ENCODE data around the gene JARID2.
A peak's percentile ranks its signal among the peaks of the same experiment; 100 is the strongest.

Gene JARID2

DNA sequence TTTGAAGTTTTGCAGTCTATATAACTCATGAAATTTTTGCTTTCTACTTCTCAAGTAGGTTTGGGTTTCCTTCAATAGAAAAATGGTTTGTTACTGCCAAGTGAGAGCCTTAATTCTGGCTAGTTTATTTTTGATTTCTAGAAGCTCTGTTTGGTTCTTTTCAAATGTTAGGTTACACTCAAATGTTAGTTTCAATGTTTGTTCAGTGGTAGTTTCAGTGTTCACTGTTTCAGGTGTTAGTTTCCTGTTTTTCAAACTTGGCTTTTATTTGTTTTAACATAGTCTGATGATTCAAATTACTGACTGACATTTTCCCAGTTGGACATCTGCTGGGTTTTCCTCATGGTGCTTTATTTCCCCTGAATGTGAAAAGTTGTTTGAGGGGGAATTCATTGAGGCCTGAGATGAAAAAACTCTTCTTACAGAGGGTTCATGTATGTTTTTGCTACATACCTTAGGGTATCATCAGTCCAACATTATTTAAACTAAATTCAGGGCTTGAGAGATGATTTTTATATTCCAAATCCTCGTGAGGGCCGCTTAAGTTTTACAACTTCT is 189.0 kb downstream of the JARID2 start:
- DNase-seq (ENCODE audit: low read depth in 4 of 4, low spot score in 1 of 4), result no peak

DNA sequence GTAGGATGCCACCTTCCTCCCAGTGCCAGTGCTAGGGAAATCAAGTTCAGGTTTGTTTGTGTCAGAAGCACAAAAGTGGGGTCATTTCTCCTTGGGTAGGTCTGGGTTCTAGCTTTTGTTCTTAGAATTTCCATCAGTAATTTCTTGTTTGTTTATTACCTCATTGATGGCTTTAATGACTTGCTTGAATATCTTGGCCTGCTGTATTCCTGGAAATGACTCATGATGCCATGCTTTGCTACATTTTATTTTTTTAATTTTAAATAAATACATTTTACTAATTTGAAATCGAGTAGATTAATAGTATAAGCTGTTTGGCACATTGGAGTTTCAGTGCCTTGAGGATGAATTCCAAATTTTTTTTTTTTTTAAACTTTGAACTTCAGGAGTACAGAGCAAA is 189.6 kb downstream of the JARID2 start:
- no peak for DNase-seq (ENCODE audit: low read depth in 4 of 4, low spot score in 1 of 4)

DNA sequence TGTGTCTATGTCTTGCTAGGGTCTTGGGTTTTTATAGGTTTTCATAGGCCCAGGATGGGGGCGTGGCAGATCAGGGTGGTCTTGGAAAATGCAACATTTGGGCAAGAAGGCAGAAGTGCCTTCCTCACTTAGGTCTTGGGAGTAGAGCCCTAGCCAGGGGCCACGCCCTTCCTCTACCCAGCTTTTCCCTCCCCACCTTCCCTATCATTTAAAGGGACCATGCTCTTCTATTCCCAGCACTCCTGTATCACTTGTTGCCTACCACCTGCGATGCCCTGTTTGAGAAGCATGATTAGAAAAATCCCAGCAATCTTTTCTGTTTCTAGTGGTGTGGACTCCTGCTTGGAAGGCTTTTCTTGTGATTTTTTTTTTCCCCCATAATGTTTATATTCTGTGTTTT is 190.6 kb downstream of the JARID2 start:
- DNase-seq (ENCODE audit: low read depth in 4 of 4, low spot score in 1 of 4), result no peak

DNA sequence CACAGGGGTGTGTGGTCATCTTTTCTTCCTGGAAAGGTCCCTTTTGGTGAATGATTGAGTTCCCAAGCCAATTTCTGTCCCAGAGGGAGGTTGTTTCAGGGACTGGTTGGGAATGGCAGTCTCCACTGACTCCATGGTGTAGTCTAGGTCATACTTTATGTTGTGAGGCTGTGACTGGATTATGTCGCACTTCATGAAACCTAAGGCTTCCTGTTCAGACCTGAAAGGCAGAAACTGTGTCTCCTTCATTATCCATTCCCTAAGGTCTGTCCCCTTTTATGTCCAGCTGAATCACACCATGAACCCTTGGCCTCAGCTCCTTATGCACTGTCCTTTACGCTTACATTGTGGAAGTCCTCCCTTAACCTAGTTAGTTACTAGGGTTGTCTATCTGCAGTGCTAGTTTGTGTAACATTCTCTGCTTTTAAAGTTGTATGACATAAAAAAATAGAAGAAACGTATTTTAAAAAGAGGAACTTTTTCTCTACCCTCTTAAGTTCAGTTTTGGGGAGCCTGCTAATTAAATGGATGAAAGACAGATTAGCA is 191.3 kb downstream of the JARID2 start:
- DNase-seq (ENCODE audit: low read depth in 4 of 4, low spot score in 1 of 4), result no peak

DNA sequence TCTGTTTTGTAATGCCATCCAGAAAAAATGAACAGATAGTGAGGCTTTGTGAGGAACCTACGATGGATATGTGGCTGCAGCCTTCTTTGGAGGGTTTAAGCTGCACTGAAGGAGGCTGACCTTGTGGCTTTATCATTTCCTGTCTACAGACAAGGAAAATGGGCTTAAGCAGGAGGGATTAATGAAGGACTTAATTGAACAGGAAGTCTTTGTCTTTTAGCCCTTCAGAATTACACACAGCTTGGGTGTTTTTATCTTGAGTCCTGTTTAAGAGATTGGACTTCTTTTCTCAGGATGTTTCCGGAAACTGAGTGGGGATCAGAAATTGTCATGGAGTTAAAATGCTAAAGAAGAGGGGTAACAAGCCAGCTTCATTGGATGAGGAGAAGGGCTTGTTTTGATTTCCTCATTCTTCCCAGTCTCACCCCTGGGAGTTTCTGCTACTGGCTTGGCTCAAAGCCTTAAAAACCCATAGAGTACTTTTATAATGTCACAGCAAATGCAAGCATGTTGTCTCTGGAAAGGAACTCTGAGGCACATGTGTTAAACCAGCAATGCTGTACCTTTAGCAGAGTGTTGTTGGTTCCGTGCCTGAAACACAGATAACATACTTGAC is 193.6 kb downstream of the JARID2 start:
- DNase-seq (ENCODE audit: low read depth in 4 of 4, low spot score in 1 of 4), result no peak

DNA sequence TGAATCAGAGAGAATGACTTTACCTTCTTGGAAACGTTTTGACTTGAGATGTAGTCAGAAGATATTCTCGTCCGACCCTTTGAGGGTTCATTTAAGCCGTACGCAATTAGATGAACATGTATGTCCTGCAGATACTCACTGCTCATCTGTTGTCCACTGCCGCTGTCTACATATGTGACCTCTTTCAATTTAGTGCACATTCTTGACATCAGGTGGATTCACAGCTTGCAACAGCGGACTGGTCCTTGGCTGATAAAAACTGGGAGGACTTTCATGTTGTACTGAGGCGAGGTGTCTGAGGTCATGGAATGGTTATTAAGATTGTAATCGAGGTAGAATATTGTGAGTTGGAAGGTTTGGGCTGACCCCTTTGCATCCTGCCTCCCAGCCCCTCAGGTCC is 194.2 kb downstream of the JARID2 start:
- no peak for DNase-seq (ENCODE audit: low read depth in 4 of 4, low spot score in 1 of 4)

DNA sequence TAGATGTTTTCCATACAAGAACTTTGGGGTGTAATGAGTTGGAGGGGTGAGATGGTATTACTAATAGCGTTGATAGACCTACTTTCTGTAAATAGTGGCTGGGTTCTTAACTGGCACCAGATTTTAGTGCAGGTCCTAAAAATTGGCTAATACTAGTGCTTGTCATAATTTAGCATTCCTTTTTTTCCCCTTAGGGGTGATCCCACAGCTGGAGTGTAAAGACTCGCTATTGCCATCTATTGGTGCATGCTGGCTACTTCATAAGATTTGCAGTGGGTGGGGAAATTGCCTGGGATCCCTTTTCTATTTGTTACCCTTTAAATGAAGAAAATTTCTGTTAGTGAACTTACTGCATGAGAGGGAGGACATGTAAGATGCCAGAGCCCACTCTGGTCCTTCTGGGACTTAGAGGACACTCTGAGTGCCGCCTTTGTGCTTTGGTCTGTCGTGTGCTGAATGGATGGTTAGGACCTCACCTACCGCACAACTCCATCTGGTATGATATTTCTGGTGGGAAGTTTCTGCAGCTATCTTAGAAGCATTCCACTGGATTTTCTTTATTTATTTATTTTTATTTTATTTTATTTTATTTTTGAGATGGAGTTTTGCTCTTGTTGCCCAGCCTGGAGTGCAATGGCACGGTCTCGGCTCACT is 195.5 kb downstream of the JARID2 start:
- DNase-seq (ENCODE audit: low read depth in 4 of 4, low spot score in 1 of 4), result peak in 1 of 4 experiments; percentile 12

DNA sequence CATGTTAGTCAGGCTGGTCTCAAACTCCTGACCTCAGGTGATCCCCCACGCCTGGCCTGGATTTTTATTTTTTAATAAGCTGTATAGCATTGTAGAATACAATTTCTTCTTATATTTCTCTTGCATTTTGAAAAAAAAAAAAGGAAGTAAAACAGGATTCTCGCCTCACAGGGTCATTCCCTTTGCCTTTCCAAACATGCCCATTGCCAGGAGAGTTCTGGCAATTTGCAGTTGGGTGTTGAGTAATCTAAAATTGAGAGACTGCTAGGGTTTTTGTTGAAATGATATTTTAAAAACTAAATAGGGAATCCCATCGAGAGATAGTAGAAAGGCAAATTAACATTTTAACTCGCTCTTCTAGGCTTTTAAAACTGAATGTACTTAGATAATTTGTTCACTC is 196.1 kb downstream of the JARID2 start:
- no peak for DNase-seq (ENCODE audit: low read depth in 4 of 4, low spot score in 1 of 4)

DNA sequence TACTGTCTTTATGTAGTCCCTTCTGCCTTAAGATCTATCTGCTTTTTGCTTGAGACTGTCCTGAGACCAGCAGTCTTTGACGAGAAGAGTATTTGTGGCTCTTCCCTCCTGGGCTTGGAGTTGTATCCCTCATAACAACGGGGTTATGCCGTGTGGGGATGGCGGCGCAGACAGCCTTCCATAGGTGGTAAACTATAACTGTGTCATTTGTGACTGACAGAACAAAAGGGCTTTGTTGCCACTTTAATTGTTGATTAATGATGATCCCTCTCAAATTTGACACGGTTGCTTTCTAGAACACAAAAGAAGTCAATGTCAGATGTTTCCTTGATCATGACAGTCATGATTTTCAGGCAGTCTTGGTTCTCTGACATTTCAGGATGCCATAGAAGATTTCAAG is 196.6 kb downstream of the JARID2 start:
- DNase-seq (ENCODE audit: low read depth in 4 of 4, low spot score in 1 of 4), result no peak

DNA sequence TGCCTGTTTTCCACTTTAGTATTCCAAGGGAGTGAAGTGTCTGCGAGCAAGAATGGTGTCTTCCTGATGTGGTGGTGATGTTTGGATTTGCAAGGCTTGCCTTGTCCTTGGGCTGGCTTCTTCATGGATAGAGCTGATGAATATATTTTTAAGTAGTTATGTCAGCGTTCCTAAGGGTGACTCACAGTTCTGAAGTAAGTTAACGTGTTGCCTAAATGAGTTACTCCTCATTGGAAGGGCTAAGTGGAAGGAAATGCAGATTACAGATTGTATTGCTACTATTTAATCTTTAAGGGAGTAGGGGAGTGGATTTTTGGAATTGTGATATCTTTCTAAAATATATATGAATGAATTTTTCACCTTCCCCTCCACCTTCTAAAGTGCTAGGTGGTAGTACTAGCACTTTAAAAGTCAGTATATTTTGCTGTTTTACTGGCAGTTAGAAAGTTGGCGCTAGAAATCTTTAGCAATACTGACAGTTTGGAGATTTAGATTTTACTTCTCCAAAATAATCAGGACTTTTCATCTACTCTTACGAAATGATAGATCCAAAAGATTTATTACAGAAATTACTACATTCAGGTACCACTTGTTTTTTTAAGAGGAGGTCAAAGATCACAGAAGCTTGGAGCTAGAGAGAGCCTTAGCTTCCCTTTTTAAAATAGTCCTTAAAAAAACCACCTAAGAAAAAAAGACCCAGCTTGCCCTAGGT is 197.4 kb downstream of the JARID2 start:
- DNase-seq (ENCODE audit: low read depth in 4 of 4, low spot score in 1 of 4), result no peak

DNA sequence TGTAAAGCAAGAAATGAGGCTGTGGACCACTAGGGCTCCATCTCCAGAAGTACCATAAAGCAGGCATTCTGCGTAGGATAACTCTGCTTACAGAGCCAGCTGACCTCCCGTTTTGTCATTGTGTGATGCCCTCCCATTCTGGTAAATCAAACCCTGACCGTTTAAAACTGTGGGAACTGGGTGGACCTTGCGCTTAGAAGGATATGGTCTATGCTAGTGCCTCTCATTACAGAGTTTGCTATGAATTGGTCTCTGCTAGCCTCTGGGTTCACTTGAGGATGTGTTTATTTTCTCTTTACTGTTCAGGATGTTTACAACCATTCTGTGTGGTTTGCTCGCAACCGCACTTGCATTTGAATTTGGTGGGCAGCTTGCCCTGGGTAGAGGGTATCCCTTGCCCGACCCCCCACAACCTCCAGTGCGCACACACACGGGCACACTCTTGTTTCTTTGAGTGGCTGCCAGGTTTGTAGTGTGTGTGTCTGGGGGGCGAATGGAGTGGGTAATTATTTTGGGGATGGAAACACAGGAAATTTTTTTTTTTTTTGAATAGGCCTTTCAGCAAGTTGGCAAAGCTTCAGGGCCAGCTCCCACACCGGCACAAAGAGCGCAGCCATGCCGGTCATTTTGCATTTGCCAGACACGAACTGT is 198.3 kb downstream of the JARID2 start:
- DNase-seq (ENCODE audit: low read depth in 4 of 4, low spot score in 1 of 4), result no peak

DNA sequence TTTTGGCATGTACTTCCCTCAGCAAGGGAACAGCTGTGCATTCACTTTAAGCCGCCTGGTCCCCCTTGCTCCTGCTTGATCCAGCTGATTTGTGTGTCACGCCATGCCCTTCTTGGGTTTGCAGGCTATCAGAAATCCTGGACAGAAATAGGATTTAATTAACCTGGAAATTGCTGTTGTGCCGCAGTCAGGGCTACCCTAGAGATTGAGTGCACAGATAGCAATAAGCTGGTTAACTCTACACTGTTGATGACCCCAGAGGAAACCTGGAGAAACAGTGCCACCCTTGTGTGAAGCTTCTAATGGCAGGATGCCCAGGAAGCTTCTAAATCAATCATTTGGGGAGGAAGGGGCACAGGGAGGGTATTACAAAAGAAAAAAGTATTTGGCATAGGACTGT is 199.0 kb downstream of the JARID2 start:
- DNase-seq (ENCODE audit: low read depth in 4 of 4, low spot score in 1 of 4), result no peak

DNA sequence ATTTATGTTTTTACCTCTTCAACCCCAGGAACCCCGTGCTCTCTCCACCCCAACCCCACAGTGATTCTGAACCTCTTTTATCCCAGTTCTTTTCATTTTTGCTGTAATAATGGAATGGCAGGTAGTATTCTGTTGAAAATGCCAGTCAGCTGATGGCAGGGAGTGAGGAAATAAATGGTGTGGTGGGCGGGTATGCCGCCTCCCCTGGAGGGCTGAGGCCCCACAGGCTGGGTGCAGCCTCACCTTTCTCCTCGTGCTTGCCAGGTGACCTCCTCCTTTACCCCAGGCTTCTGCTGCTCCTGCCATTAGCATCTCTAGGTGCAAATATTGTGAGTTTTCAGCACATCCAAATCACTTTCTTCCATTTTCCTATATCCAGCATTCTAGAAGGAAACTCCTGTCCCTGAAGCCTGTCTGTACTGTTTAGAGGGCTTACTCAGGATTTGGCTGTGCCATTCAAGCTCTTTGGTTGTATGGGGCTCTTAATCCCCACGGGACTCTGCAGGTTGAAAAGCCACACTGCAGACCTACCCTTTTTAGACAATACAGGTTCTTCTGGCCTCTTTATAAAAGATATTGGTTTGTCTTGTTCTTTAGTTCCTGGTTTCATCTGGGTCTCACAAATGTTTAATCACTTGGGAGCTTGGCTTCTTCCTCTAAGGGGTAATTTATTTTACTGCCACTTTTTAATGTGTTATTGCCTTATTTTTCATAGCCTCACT is 201.8 kb downstream of the JARID2 start:
- no peak for DNase-seq (ENCODE audit: low read depth in 4 of 4, low spot score in 1 of 4)

DNA sequence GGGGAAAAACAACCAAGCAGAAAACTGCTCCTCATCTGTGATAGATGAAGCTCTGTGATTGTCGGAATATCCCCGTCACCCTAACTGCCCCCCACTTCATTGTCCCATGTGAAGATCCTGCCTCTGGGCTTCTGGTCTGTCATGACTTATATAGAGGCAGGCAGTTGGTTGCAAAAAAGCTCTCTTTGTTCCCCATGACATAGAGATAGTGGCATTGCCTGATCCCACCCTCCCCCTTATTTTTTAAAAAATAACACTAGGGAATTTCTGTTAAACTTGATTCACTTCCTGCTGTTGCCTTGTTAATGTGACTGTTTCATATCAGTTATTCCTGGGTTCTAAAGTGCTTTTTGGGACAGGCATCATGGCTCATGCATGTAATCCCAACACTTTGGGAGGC is 203.1 kb downstream of the JARID2 start:
- no peak for DNase-seq (ENCODE audit: low read depth in 4 of 4, low spot score in 1 of 4)

DNA sequence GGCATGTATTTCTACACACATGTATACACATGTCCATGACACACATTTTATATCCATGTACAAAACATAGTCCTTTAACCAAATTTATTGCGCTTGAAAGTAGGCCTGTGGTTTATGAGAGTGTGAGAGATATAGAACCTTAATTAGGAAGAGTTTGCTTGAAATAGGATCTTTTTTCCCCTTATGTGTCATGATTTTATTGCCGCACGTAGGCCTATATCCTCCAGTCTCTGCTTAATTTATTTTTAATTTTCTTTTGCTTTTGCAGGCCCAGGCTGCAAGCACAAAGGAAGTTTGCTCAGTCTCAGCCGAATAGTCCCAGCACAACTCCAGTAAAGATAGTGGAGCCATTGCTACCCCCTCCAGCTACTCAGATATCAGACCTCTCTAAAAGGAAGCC is 205.9 kb downstream of the JARID2 start:
- no peak for DNase-seq (ENCODE audit: low read depth in 4 of 4, low spot score in 1 of 4)

DNA sequence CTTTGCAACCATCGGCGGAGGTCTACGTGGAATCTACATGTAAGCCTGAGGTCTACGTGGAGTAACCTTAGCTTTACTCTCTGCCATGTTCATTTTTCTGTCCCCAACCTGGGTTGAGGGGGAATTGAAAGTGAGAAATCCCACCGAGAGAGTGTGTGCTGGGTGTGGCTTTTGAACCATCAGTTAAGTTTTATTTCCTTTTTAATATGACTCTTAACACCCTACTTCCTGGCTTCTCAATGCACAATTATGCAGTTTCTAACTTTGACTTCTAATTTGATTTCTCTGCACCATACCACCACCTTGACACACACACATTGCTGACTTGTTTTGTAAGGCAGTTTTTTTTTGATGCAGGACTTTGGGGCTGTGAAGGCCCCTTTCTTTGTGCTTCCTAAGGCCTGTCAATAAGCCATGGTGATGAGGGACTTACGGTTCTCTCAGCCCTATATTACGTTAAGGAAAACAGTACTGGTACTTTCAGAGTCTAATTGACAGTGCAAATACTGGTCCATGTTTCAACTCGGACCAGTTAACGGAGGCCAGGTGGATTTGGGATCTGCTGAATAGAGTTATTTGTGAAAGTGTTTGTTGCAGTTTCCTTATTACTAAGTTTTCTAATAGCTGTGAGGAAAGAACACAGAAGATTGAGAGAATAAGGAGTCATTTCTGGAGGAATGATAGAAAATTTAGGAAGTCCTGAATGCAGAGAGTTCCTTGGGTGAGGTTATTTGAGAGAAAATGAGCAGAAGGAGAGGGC is 206.5 kb downstream of the JARID2 start:
- DNase-seq (ENCODE audit: low read depth in 4 of 4, low spot score in 1 of 4), result no peak

DNA sequence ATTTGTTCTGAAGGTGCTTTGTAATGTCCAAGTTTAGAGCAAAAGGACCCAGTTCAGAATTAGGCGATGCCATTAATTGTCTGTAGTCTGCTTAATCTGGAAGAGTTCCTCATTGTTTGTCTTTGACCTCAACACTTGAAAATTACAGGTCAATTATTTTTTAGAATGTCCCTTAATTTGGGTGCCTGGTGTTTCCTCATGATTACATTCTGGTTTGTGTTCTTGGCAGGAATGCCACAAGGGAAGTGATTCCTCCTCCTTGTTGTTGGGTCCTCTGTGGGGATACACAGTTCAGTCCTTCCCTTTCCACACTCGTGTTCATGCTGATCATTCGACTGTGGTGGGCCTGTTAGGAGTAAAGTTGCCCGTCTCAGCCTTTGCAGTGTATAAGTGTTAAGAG is 207.3 kb downstream of the JARID2 start:
- no peak for DNase-seq (ENCODE audit: low read depth in 4 of 4, low spot score in 1 of 4)

DNA sequence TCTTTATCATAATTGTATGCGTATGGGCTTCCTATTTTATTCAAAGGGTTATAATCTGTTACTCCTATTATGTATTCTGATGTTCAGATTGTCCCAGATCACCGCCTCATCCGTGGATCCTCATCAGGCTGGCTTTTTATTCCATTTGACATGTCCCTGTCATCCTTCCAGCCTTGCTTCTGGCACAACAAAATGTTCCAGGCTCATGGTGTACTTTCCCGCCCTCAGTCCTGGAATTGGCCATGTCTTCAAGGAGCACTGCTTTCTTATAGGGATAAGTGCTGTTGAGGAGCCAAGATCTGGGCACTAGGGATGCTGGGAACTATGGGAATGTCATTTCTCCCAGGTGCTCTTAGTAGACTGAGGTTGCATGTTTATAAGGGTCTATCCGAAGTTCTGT is 207.8 kb downstream of the JARID2 start:
- DNase-seq (ENCODE audit: low read depth in 4 of 4, low spot score in 1 of 4), result no peak

DNA sequence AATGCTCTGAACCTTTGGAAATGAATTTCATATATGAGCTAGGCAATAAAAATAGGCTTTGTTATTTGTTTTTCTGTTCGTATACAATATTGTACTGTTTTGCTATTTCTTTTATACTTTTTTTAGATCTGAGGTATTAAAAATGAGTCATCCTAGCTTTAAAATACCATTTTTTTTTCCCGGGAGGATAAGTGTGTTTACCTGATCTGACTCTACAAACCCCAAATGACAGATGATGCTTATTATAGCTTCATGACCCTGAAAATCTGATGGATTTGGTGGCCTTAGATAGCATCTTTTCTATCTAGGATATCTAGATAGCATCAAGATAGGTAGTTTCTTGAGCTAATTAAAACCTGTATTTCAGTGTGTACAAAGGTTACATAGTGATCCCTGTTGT is 210.6 kb downstream of the JARID2 start:
- no peak for DNase-seq (ENCODE audit: low read depth in 4 of 4, low spot score in 1 of 4)

DNA sequence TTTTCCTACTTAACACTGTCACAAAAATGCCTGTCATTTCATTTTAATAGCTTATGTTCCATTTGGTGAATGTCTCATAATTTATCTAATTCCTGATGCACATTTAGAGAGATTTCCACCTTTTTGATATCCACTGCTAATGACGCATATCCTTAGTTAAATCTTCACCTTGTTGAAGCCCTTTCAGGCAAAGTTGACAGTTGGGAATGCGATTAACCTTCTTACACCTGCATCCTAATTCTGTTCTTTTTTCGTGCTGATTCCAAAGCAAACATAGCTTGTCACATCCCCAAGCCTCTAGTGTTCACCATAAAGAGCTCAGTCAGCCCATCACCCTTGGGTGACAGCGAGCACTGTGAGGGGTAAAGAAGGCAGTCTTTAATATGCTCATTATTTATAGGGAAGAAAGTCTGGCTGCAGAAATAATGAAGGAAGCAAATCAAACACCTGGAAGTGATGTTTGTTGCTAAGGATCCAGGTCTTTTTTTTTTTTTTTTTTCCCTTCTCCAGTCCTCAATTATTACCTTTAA is 211.3 kb downstream of the JARID2 start:
- no peak for DNase-seq (ENCODE audit: low read depth in 4 of 4, low spot score in 1 of 4)
